ENCODE results near the gene RBX1.
"Not testable (repeated sequence)": the region's sequence is repeated elsewhere in the genome, so short reads cannot be mapped to it uniquely, and the experiment has no call there.

The RBX1 gene

DNA sequence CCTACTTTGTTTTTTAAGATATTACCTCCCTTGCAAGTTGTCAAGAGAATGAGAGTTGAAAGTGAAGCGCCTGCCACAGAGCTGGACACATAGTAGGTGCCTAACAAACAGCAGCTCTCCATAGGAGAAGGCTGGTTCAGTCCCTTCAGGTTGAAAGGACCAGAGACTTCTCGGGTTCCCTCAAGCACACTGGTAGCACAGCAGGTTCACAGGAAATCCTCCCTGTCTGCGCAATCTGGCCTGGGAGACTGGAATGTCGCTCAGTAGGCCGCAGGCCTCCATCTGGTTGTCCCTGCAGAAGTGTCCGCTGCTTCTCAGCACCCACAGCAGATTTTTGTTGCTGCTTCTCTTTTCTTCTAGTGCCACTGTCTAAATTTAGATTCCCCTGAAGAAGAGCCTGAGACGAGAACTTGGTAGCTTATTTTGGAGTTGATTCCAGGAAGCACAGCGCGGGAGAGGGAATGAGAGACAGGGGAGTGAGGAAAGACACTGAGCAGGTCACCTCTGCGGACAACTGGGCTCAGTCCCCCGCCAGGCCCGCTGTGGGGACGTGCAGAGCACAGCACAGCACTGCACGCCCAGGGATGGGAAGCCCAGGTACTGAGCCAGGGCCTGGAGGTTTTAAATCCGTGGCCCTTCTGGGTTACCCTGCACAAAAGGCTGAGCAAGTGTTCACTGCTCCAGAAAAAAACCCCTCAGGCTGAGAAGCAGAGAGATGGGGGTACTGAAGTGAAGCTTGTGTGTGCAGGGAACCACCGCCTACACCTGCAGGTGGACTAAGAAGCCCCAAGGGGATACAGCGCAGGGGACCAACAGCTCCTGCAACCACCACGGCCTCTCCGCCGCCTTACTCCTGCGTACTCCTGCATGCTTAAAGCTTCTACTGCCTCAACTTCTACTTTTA is 31.6 kb downstream of the RBX1 start:
- no peaks in the 10 kb centered on the region for H3K36me3 Mint-ChIP-seq (ENCODE audit: low read depth)
- intact Hi-C loops (cut with micrococcal nuclease), result no loop called here
- peaks cover 8% of the 10 kb centered on the region for H3K4me1 Mint-ChIP-seq (ENCODE audit: low read depth)
- no peaks in the 10 kb centered on the region for H3K27me3 Mint-ChIP-seq
- H3K9me3 Mint-ChIP-seq, result no peaks in the 10 kb centered on the region
- H3K4me3 Mint-ChIP-seq, result no peak overlapping the region
- peak overlapping the region; percentile 15 for H3K27ac Mint-ChIP-seq

DNA sequence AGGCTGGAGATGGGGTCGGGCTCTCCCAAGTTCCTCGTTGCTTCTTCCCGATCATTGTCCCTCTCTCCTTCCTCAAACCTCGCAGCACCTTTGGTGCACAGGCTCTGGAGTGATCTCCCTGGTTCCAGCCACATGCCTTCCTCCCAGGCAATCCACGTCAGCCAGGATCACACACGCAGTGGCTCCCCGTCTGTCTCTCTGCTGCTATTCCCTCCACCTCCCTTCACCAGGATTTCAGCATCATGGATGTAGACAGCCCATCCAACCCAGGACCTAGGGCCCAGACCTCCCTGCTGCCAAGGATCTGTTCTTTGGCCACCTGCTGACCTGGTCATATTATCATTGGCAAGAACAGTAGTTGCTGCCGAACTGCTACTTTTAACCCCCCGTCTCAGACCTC is 40.1 kb downstream of the RBX1 start:
- Mint-ChIP-seq H3K4me3 (no peak overlapping the region), H3K4me1 (ENCODE audit: low read depth) (no peaks in the 10 kb centered on the region), H3K27me3 (peaks cover 27% of the 10 kb centered on the region), H3K36me3 (ENCODE audit: low read depth) (no peaks in the 10 kb centered on the region), H3K27ac (no peak overlapping the region), H3K9me3 (no peaks in the 10 kb centered on the region)
- intact Hi-C loops (cut with micrococcal nuclease), result no loop called here

DNA sequence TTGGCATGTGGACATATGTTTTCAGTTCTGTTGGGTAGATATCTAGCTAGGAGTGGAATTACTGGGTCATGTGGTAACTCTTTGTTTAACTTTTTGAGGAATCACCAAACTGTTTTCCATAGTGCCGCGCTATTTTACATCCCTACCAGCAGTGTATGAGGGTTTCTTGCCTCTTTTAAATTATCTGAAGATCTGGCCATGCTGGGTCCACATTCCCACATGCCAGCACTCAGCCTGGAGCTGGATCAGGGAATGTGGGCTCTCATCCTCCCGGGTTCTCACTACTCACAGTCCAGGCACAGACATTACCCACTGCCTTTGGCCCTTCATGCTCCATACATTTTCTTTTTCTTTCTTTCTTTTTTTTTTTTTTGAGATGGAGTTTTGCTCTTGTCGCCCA is 44.6 kb downstream of the RBX1 start:
- Mint-ChIP-seq H3K27ac (no peak overlapping the region), H3K27me3 (peaks cover 25% of the 10 kb centered on the region), H3K36me3 (ENCODE audit: low read depth) (no peaks in the 10 kb centered on the region), H3K4me1 (ENCODE audit: low read depth) (no peaks in the 10 kb centered on the region), H3K9me3 (no peaks in the 10 kb centered on the region), H3K4me3 (no peak overlapping the region)
- intact Hi-C loops (cut with micrococcal nuclease), result no loop called here

DNA sequence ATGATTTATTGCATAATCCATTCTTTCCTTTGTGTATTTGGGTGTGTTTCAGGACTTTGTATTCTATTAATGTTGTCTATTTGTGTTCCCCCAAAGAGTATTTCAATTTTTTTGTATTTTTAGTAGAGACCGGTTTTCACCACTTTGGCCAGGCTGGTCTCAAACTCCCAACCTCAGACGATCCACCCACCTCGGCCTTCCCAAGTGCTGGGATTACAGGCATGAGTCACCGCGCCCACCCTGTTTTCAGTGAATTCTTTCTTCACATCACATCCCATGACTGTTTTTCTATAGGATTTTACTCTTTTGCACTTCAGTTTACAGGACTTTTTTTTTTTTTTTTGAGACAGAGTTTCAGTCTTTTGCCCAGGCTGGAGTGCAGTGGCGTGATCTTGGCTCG is 46.3 kb downstream of the RBX1 start:
- Mint-ChIP-seq H3K27ac (no peak overlapping the region), H3K27me3 (peaks cover 10% of the 10 kb centered on the region), H3K9me3 (no peaks in the 10 kb centered on the region), H3K4me3 (no peak overlapping the region), H3K36me3 (ENCODE audit: low read depth) (no peaks in the 10 kb centered on the region), H3K4me1 (ENCODE audit: low read depth) (no peaks in the 10 kb centered on the region)
- intact Hi-C loops (cut with micrococcal nuclease), result no loop called here

DNA sequence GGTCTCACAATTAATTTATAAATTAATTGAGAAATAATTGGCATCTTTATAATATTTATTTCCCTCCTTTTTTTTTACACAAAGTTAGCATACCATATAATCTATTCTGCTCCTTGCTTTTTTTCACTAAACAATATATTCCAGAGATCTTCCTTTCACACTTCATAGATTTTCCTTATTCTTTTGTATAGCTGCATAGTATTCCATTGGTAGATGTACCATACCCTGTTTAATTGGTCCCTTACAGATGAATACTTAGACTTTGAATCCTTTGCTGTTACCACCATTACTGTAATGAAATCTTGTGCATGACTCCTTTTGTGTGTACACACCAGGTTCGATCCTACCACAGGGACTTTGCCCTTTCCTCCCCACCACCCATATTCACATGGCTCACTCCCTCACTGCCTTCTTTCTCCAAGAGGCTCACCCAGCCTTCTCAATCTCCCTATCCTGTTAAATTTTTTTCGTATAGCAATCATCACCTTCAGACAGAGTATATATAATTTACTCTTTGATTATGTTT is 48.9 kb downstream of the RBX1 start:
- Mint-ChIP-seq H3K27ac (no peak overlapping the region), H3K9me3 (no peaks in the 10 kb centered on the region), H3K27me3 (peaks cover 1% of the 10 kb centered on the region), H3K36me3 (ENCODE audit: low read depth) (no peaks in the 10 kb centered on the region), H3K4me3 (no peak overlapping the region), H3K4me1 (ENCODE audit: low read depth) (no peaks in the 10 kb centered on the region)
- intact Hi-C loops (cut with micrococcal nuclease), result no loop called here

DNA sequence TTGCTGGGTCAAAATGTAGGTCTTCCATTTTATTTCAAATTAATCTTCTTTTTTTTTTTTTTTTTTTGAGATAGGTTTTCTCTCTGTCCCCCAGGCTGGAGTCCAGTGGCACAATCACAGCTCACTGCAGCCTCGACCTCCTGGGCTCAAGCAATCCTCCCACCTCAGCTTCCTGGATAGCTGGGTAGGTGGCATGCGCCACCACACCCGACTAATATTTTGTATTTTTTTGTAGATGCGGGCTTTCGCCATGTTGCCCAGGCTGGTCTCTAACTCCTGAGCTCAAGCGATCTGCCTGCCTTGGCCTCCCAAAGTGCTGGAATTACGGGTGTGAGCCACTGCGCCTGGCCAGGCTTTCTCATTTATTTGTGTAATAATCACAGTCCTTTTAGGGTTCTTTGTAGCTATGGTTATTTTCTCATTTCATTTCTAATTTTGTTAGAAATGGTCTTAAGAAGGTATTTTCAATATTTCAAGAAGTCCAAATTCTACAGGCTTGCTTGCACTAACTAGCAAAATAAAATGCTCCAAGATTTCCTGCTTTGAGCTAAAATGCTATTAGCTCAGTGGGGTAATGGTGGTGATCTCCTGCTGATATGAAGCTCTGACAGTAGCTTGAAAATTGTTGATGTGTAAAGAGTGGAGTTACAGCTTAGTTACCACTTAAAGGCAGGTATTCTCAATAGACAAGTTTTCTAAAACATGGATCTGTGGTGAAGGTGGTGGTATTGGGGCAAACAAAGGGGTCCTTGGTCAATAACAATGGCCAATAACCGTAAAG is 50.0 kb downstream of the RBX1 start:
- Mint-ChIP-seq H3K9me3 (no peaks in the 10 kb centered on the region), H3K4me1 (ENCODE audit: low read depth) (no peaks in the 10 kb centered on the region), H3K4me3 (no peak overlapping the region), H3K36me3 (ENCODE audit: low read depth) (no peaks in the 10 kb centered on the region), H3K27me3 (peaks cover 1% of the 10 kb centered on the region), H3K27ac (no peak overlapping the region)
- intact Hi-C loops (cut with micrococcal nuclease), result no loop called here

DNA sequence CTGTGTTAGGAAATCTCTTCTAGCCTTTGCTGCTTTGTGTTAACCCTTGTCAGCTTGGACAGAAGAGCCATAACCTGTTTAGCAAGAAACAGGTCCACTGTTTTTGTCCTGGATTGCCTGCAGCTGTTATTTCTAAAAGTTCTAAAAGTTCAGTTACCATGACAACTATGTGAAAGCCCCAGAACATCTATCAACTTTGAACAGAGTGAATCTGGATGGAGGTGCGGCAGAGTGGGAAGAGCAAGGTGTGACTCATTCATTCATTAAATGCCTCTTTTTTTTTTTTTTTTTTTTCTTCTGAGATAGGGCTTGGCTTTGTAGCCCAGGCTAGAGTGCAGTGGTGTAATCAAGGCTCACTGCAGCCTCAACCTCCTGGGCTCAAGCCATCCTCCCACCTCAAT is 50.5 kb downstream of the RBX1 start:
- no peaks in the 10 kb centered on the region for H3K9me3 Mint-ChIP-seq
- H3K27ac Mint-ChIP-seq, result no peak overlapping the region
- no peaks in the 10 kb centered on the region for H3K36me3 Mint-ChIP-seq (ENCODE audit: low read depth)
- intact Hi-C loops (cut with micrococcal nuclease), result no loop called here
- peaks cover 1% of the 10 kb centered on the region for H3K27me3 Mint-ChIP-seq
- H3K4me1 Mint-ChIP-seq (ENCODE audit: low read depth), result no peaks in the 10 kb centered on the region
- H3K4me3 Mint-ChIP-seq, result no peak overlapping the region

DNA sequence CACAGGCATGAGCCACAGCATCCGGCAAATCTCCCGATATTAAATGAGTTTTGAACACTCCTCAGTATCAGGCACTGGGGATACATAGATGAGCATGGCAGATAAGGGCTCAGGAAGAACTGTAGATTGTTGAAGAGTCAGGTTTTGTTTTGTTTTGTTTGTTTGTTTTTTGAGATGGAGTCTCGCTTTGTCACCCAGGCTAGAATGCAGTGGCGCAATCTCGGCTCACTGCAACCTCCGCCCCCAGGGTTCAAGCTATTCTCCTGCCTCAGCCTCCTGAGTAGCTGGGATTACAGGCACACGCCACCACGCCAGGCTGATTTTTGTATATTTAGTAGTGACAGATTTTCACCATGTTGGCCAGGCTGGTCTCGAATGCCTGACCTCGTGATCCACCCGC is 51.2 kb downstream of the RBX1 start:
- H3K27ac Mint-ChIP-seq; H3K4me1 Mint-ChIP-seq (ENCODE audit: low read depth); H3K4me3 Mint-ChIP-seq; H3K36me3 Mint-ChIP-seq (ENCODE audit: low read depth); H3K27me3 Mint-ChIP-seq; intact Hi-C loops (cut with micrococcal nuclease); H3K9me3 Mint-ChIP-seq: not testable (repeated sequence)

DNA sequence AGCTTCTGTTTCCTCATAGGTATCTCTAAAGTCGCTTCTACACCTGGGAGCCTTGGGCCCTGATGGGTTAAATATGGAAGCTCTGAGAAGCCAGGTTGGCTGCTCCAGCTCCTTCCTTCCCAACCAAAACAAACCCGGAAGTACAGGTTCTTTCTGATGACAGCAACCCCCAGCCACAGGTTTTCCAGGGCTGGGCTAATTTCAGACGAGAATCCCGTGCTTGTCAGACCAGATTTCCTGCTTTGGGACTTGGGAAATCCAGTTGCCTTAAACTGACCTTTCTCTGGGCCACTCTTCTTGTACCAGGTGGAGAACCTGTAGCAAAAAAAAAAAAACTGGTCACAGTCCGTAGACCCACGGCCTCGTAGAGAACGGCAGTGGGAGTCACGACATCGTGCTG is 51.9 kb downstream of the RBX1 start:
- Mint-ChIP-seq H3K4me1 (ENCODE audit: low read depth) (no peaks in the 10 kb centered on the region), H3K27me3 (peaks cover 1% of the 10 kb centered on the region), H3K27ac (no peak overlapping the region), H3K36me3 (ENCODE audit: low read depth) (no peaks in the 10 kb centered on the region), H3K4me3 (no peak overlapping the region), H3K9me3 (no peaks in the 10 kb centered on the region)
- intact Hi-C loops (cut with micrococcal nuclease), result no loop called here

DNA sequence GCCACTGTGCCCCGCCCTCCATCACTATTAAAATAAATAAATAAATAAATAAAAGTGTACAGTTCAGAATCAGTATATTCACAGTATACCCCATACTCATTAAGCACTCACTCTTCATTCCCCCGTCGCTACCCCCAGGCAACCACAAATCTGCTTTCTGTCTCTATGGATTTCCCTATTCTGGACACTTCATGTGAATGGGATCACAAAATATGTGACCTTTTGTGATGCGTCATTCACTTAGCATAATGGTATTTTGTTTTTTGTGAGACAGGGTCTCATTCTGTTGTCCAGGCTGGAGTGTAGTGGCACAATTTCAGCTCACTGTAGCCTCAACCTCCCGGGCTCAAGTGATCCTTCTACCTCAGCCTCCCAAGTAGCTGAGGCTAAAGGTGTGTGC is 52.8 kb downstream of the RBX1 start:
- Mint-ChIP-seq H3K36me3 (ENCODE audit: low read depth) (no peaks in the 10 kb centered on the region), H3K4me1 (ENCODE audit: low read depth) (no peaks in the 10 kb centered on the region), H3K9me3 (no peaks in the 10 kb centered on the region), H3K27ac (no peak overlapping the region), H3K4me3 (no peak overlapping the region), H3K27me3 (peaks cover 1% of the 10 kb centered on the region)
- intact Hi-C loops (cut with micrococcal nuclease), result no loop called here

DNA sequence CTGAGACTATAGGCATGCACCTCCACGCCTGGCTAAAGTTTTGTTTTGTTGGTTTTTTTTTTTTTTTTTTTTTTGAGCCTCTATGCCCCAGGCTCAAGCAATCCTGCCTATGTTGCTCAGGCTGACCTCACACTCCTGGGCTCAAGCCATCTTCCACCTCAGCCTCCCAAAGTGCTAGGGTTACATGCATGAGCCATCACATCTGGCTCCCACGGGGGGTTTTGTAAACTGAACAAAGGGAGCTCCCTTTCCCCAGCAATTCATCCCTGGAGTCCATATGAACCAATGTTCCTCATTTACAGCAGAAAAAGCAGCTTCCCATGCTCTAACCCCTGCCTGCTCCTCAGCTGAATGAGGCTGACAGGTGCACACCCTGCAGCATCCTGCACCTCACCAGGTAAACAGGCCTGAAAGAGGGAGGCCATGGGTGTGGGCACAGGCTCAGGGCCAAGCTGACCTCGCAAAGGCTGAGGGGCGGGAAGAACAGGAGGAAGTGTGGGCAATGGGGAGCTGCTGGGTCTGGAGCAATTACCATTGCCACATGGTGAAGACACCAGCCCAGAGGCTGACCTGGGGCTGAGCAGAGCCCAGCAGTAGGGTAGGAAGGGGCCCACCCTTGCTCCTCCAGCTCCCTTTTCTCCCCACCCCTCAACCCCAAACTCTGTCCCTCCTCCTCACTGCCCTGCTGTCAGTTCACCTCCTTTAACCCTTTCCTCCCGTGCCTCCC is 58.2 kb downstream of the RBX1 start:
- H3K27me3 Mint-ChIP-seq, result no peaks in the 10 kb centered on the region
- H3K27ac Mint-ChIP-seq, result peak overlapping the region; percentile 30
- intact Hi-C loops (cut with micrococcal nuclease), result no loop called here
- no peaks in the 10 kb centered on the region for H3K36me3 Mint-ChIP-seq (ENCODE audit: low read depth)
- H3K9me3 Mint-ChIP-seq, result no peaks in the 10 kb centered on the region
- no peak overlapping the region for H3K4me3 Mint-ChIP-seq
- peaks cover 9% of the 10 kb centered on the region for H3K4me1 Mint-ChIP-seq (ENCODE audit: low read depth)

DNA sequence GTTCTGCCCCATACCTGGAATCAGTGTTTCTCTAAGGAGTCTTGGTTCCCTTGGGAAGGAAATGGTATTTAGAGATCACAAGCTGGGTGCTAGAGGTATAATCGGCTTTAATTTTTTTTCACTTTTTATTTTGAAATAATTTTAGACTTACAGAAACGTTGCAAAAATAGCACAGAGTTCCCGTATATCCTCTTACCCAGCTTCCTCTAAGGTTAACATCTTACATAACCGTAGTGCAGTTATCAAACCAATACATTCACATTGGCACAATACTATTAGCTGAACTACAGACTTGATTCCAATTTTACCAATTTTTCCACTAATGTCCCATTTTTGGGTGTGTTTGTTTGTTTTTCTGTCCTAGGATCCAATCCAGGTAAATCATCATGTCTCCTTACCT is 63.8 kb downstream of the RBX1 start:
- Mint-ChIP-seq H3K27me3 (no peaks in the 10 kb centered on the region), H3K9me3 (no peaks in the 10 kb centered on the region), H3K27ac (no peak overlapping the region), H3K4me3 (no peak overlapping the region), H3K4me1 (ENCODE audit: low read depth) (peaks cover 16% of the 10 kb centered on the region), H3K36me3 (ENCODE audit: low read depth) (peaks cover 19% of the 10 kb centered on the region)
- intact Hi-C loops (cut with micrococcal nuclease), result no loop called here

DNA sequence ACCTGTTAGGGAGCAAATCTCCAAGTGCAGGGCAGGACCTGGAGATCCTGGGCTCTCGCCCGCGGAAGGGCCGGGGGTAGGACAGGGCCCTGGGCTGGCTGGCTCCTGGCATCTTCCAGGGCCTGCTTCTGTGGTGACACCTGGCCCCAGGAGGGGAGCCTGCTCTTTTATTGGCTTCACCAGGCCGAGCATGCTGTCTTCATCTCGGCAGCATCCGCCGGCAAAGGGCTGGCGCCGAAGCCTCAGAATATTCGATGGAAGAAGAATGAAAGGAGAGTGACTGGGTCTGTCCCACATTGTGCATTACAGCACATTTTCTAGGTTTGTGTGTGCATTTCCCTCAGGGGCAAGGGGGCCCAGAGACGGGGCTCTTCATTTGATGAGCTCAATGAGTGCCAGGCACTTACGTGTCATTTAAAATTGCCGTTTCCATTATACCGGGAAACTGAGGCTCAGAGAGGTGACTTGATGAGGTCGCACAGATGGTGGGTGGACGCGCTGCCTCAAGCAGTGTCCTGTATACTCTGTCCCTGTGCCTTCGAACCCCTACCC is 70.0 kb downstream of the RBX1 start:
- intact Hi-C loops (cut with micrococcal nuclease), result no loop called here
- Mint-ChIP-seq H3K36me3 (ENCODE audit: low read depth) (peaks cover 45% of the 10 kb centered on the region), H3K4me3 (peak overlapping the region; percentile 92), H3K27me3 (no peaks in the 10 kb centered on the region), H3K4me1 (ENCODE audit: low read depth) (peaks cover 28% of the 10 kb centered on the region), H3K9me3 (no peaks in the 10 kb centered on the region), H3K27ac (peak overlapping the region; percentile 97)

Data from dendritic cell treated with granulocyte-macrophage colony-stimulating factor and Interleukin-4, amounts not matched to agents 40 ng/mL and 50 ng/mL, for 4 days (primary cell).